Measurements from ENCODE around the gene SP7.
"Not testable (repeated sequence)": the region's sequence is repeated elsewhere in the genome, so short reads cannot be mapped to it uniquely, and the experiment has no call there.

The SP7 gene

GRCh38 chr12:53373554-53374133 lies 37.5 kb upstream of the SP7 start:
- not testable (repeated sequence) for H3K27ac ChIP-seq (ENCODE audit: low read length); H3K27me3 ChIP-seq (ENCODE audit: insufficient read depth, low read length); H3K9me3 ChIP-seq (ENCODE audit: insufficient read depth, low read depth, low read length); H3K4me3 ChIP-seq (ENCODE audit: low read length); H3K36me3 ChIP-seq (ENCODE audit: insufficient read depth, low read depth, low read length); H3K9ac ChIP-seq (ENCODE audit: low read depth, low read length)
- peaks cover 15% of the 10 kb centered on the region; the same call in 1 of the 2 replicates for H3K4me1 ChIP-seq (ENCODE audit: insufficient read depth, low read length)

DNA sequence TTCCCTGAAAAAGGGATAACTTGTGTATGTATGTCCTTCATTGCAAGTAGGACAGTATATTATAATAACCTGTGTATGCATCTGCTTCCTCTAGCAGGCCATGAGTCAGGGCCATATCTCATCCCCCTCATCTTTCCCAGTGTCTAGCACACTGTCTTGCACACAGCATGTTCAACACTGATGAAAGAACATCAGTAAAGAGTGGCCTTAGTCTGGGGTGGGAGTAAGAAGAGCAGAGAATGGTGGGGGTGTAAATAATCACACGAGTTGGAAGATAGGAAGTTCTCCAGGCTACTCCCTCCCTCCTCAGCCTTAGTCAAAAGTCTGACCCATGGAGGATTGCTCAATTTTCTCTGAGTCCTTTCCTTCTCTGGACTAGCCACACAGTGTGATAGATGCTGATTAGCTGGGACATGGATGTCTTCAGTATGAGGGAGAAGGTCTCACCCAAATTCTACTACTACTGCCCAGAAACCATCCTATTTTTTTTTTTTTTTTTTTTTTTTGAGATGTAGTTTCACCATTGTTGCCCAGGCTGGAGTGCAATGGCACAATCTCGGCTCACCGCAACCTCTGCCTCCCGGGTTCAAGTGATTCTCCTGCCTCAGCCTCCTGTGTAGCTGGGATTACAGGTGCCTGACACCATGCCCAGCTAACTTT lies 29.2 kb upstream of the SP7 start:
- H3K27ac ChIP-seq (ENCODE audit: low read length): no peak overlapping the region

GRCh38 chr12:53361638-53362037 lies 25.5 kb upstream of the SP7 start:
- H3K4me1 ChIP-seq (ENCODE audit: insufficient read depth, low read length); H3K9ac ChIP-seq (ENCODE audit: low read depth, low read length); H3K27ac ChIP-seq (ENCODE audit: low read length); H3K4me3 ChIP-seq (ENCODE audit: low read length); H3K27me3 ChIP-seq (ENCODE audit: insufficient read depth, low read length); H3K36me3 ChIP-seq (ENCODE audit: insufficient read depth, low read depth, low read length); H3K9me3 ChIP-seq (ENCODE audit: insufficient read depth, low read depth, low read length): not testable (repeated sequence)

More for the DNA sequence above, 29.2 kb upstream of the SP7 start:
- H3K9me3 ChIP-seq (ENCODE audit: insufficient read depth, low read depth, low read length): no peaks in the 10 kb centered on the region
- H3K36me3 ChIP-seq (ENCODE audit: insufficient read depth, low read depth, low read length): no peaks in the 10 kb centered on the region
- no peaks in the 10 kb centered on the region for H3K27me3 ChIP-seq (ENCODE audit: insufficient read depth, low read length)
- no peak overlapping the region for H3K4me3 ChIP-seq (ENCODE audit: low read length)
- H3K9ac ChIP-seq (ENCODE audit: low read depth, low read length): no peak overlapping the region
- peaks cover 2% of the 10 kb centered on the region; the same call in 1 of the 2 replicates for H3K4me1 ChIP-seq (ENCODE audit: insufficient read depth, low read length)

- H3K36me3 ChIP-seq (ENCODE audit: insufficient read depth, low read depth, low read length): no peaks in the 10 kb centered on the region
- no peak overlapping the region for H3K27ac ChIP-seq (ENCODE audit: low read length)
Measured at GRCh38 chr12:53358836-53359419, 22.8 kb upstream of the SP7 start.

DNA sequence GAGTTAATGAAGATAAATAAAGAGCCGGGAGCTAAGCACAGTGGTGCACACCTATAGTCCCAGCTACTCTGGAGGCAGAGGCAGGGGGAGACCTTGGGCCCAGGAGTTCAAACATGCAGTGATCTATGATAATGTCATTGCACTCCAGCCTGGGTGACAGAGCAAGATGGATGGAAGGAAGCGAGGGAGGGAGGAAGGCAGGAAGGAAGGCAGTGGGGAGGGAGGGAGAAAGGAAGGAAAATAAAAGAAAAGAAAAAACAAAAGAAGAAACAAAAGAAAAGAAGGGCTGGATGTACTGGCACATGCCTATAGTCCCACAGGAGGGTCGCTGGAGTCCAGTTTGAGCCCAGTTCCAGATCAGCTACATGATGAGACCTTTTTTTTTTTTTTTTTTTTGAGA lies 19.0 kb upstream of the SP7 start:
- H3K36me3 ChIP-seq (ENCODE audit: insufficient read depth, low read depth, low read length): no peaks in the 10 kb centered on the region
- H3K9me3 ChIP-seq (ENCODE audit: insufficient read depth, low read depth, low read length): no peaks in the 10 kb centered on the region
- H3K27me3 ChIP-seq (ENCODE audit: insufficient read depth, low read length): no peaks in the 10 kb centered on the region
- H3K27ac ChIP-seq (ENCODE audit: low read length): no peak overlapping the region
- H3K4me3 ChIP-seq (ENCODE audit: low read length): no peak overlapping the region
- H3K4me1 ChIP-seq (ENCODE audit: insufficient read depth, low read length): no peaks in the 10 kb centered on the region
- no peak overlapping the region for H3K9ac ChIP-seq (ENCODE audit: low read depth, low read length)

More at GRCh38 chr12:53358836-53359419, 22.8 kb upstream of the SP7 start:
- H3K27me3 ChIP-seq (ENCODE audit: insufficient read depth, low read length): no peaks in the 10 kb centered on the region
- no peaks in the 10 kb centered on the region for H3K4me1 ChIP-seq (ENCODE audit: insufficient read depth, low read length)
- no peak overlapping the region for H3K9ac ChIP-seq (ENCODE audit: low read depth, low read length)
- no peaks in the 10 kb centered on the region for H3K9me3 ChIP-seq (ENCODE audit: insufficient read depth, low read depth, low read length)
- no peak overlapping the region for H3K4me3 ChIP-seq (ENCODE audit: low read length)

DNA sequence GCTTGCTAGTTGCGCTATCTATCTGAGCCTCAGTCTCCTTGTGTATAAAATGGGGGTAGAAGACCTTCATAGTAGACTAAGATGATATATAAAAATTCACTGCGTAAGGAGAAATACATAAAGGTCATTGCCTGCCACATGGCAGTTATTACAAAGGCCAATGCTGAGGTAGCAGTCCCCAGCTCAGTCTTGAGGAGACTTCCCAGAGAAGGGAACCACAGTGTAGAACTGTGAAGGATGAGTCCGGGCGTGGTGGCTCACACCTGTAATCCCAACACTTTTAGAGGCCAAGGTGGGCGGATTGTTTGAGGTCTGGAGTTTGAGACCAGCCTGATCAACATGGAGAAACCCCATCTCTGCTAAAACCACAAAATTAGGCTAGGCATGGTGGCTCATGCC lies 17.1 kb upstream of the SP7 start:
- Histone ChIP-seq H3K27ac (ENCODE audit: low read length) (no peak overlapping the region), H3K4me3 (ENCODE audit: low read length) (no peak overlapping the region), H3K4me1 (ENCODE audit: insufficient read depth, low read length) (no peaks in the 10 kb centered on the region), H3K36me3 (ENCODE audit: insufficient read depth, low read depth, low read length) (no peaks in the 10 kb centered on the region), H3K9ac (ENCODE audit: low read depth, low read length) (no peak overlapping the region), H3K27me3 (ENCODE audit: insufficient read depth, low read length) (no peaks in the 10 kb centered on the region), H3K9me3 (ENCODE audit: insufficient read depth, low read depth, low read length) (no peaks in the 10 kb centered on the region)

- H3K27ac ChIP-seq (ENCODE audit: low read length): no peak overlapping the region
- no peaks in the 10 kb centered on the region for H3K36me3 ChIP-seq (ENCODE audit: insufficient read depth, low read depth, low read length)
- no peak overlapping the region for H3K4me3 ChIP-seq (ENCODE audit: low read length)
- no peaks in the 10 kb centered on the region for H3K27me3 ChIP-seq (ENCODE audit: insufficient read depth, low read length)
- no peaks in the 10 kb centered on the region for H3K9me3 ChIP-seq (ENCODE audit: insufficient read depth, low read depth, low read length)
- H3K4me1 ChIP-seq (ENCODE audit: insufficient read depth, low read length): no peaks in the 10 kb centered on the region
- H3K9ac ChIP-seq (ENCODE audit: low read depth, low read length): no peak overlapping the region
Measured at GRCh38 chr12:53352331-53353256, 16.4 kb upstream of the SP7 start.

DNA sequence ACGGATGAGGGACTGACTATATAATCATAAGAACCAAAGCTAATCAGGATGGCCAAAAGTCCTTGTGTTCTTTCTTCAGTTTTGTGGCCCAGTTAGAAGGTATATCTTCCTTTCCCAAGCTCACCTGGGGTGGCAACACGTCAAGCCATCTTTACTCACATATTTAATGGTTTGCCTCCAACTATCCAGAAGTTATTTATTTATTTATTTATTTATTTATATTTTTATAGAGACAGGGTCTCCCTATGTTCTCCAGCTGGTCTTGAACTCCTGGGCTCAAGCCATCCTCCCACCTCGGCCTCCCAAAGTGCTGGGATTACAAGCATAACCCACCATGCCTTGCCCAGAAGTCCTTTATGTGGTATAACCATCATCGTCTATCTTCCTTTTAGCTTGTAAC lies 11.8 kb upstream of the SP7 start:
- Histone ChIP-seq H3K36me3 (ENCODE audit: insufficient read depth, low read depth, low read length) (no peaks in the 10 kb centered on the region), H3K27ac (ENCODE audit: low read length) (no peak overlapping the region), H3K4me1 (ENCODE audit: insufficient read depth, low read length) (peaks cover 5% of the 10 kb centered on the region; the same call in 1 of the 2 replicates), H3K9me3 (ENCODE audit: insufficient read depth, low read depth, low read length) (no peaks in the 10 kb centered on the region), H3K4me3 (ENCODE audit: low read length) (no peak overlapping the region), H3K27me3 (ENCODE audit: insufficient read depth, low read length) (peaks cover 33% of the 10 kb centered on the region), H3K9ac (ENCODE audit: low read depth, low read length) (no peak overlapping the region)

- Histone ChIP-seq H3K27me3 (ENCODE audit: insufficient read depth, low read length) (peaks cover 33% of the 10 kb centered on the region), H3K9me3 (ENCODE audit: insufficient read depth, low read depth, low read length) (no peaks in the 10 kb centered on the region), H3K4me3 (ENCODE audit: low read length) (no peak overlapping the region), H3K4me1 (ENCODE audit: insufficient read depth, low read length) (peaks cover 5% of the 10 kb centered on the region; the same call in 1 of the 2 replicates), H3K36me3 (ENCODE audit: insufficient read depth, low read depth, low read length) (no peaks in the 10 kb centered on the region), H3K9ac (ENCODE audit: low read depth, low read length) (no peak overlapping the region), H3K27ac (ENCODE audit: low read length) (no peak overlapping the region)
Measured at GRCh38 chr12:53346491-53346890, 10.3 kb upstream of the SP7 start.

DNA sequence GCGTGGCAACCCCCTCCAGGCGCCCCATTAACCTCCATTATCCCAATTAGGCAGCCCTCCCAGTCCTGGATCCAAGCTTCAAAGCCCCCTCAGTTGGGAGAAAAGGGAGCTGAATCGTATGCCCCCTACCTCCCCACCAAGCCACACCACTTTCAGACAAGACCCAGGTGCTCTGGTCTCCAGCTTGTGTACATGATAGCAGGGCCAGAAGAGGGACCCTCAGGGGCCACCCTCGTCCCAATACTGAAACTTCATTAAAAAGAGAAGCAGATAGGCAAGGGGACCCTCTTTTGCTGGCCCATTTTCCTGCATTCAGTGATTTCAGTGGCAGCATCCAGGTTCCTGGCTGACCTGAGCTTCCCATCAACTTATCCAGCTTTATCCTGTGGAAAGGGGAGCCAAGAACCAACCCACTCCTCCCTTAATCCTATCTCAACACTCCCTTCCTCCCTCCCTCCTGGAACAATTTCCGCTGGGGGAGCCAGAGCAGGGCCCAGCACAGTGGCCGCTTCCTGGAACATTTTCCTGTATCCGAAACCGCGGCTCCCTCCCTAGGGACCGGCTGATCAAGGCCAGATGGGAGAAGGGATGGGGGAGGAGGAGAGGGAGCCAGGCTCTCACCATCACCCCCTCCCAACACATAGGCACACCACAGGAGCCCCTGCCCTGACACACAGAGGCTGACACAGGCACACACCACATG lies 9.5 kb upstream of the SP7 start:
- H3K9me3 ChIP-seq (ENCODE audit: insufficient read depth, low read depth, low read length): no peaks in the 10 kb centered on the region
- H3K27me3 ChIP-seq (ENCODE audit: insufficient read depth, low read length): peaks cover 33% of the 10 kb centered on the region
- no peak overlapping the region for H3K27ac ChIP-seq (ENCODE audit: low read length)
- peak overlapping the region; percentile 90 for H3K4me3 ChIP-seq (ENCODE audit: low read length)
- H3K36me3 ChIP-seq (ENCODE audit: insufficient read depth, low read depth, low read length): no peaks in the 10 kb centered on the region
- H3K4me1 ChIP-seq (ENCODE audit: insufficient read depth, low read length): peaks cover 5% of the 10 kb centered on the region; the same call in 1 of the 2 replicates
- peak overlapping the region; percentile 71; the same call in 1 of the 2 replicates for H3K9ac ChIP-seq (ENCODE audit: low read depth, low read length)

Data from iPS-20b (cell line).